Measurements from ENCODE around the gene CAPN15.
A peak's percentile ranks its signal among the peaks of the same experiment; 100 is the strongest.

The CAPN15 gene

GRCh38 chr16:561957-562938 is 34.7 kb downstream of the CAPN15 start:
- no peak for DNase-seq (ENCODE audit: low spot score)

GRCh38 chr16:563072-563644 is 35.6 kb downstream of the CAPN15 start:
- DNase-seq (ENCODE audit: low spot score), result no peak

- DNase-seq (ENCODE audit: low spot score), result no peak
Observed at GRCh38 chr16:564690-565418, 37.3 kb downstream of the CAPN15 start.

- DNase-seq (ENCODE audit: low spot score), result no peak
Observed at GRCh38 chr16:565419-566330, 38.2 kb downstream of the CAPN15 start.

- no peak for DNase-seq (ENCODE audit: low spot score)
Observed at GRCh38 chr16:566475-567372, 39.2 kb downstream of the CAPN15 start, which contains the start of gene NHLRC4. NHLRC4 (plus strand) TSS chr16:567005; CDS start chr16:568048, 1,043 bp downstream.

- no peak for DNase-seq (ENCODE audit: low spot score)
Observed at GRCh38 chr16:567373-568256, 40.1 kb downstream of the CAPN15 start.

GRCh38 chr16:568401-569258 is 41.1 kb downstream of the CAPN15 start:
- DNase-seq (ENCODE audit: low spot score), result no peak

GRCh38 chr16:569445-570254 is 42.1 kb downstream of the CAPN15 start, which contains the start of gene PIGQ:
PIGQ (plus strand) TSS chr16:569968; CDS start chr16:574075, 4,107 bp downstream.
- peak; percentile 87 for DNase-seq (ENCODE audit: low spot score)

- DNase-seq (ENCODE audit: low spot score), result no peak
Observed at GRCh38 chr16:572865-573650, 45.5 kb downstream of the CAPN15 start.

GRCh38 chr16:574021-574760 is 46.7 kb downstream of the CAPN15 start:
- DNase-seq (ENCODE audit: low spot score), result no peak

GRCh38 chr16:575354-576196 is 48.1 kb downstream of the CAPN15 start:
- no peak for DNase-seq (ENCODE audit: low spot score)

GRCh38 chr16:576197-576822 is 48.8 kb downstream of the CAPN15 start:
- DNase-seq (ENCODE audit: low spot score), result no peak

- DNase-seq (ENCODE audit: low spot score), result no peak
Observed at GRCh38 chr16:576823-577201, 49.3 kb downstream of the CAPN15 start.

- no peak for DNase-seq (ENCODE audit: low spot score)
Observed at GRCh38 chr16:577796-578195, 50.3 kb downstream of the CAPN15 start.

All from left forelimb (tissue), 1 donor.